Stimulated activated CD4-positive, alpha-beta T cell treated with anti-CD3 and anti-CD28 coated beads, Interleukin-2, amount 100 ng/mL, for 48 hours (primary cell): ENCODE measurements around the gene SELENON.

ENCODE experiments used
- DNase-seq, 2 donors: peaks; one replicate each; pipeline ENCODE4 v3.0.0-alpha.2; 2020

SELENON gene

GRCh38 chr1:25867210-25867991 is 67.4 kb downstream of the SELENON start:
- DNase-seq = no peak
